CD4-positive, alpha-beta T cell treated with Interferon alpha-2 for 1 hour (primary cell): Measurements from ENCODE around the gene COL9A3.

Experiments
- DNase-seq, 2 donors: peaks; one replicate each; pipeline ENCODE4 v3.0.0-alpha.2; 2020 to 2022

Gene COL9A3

GRCh38 chr20:62797671-62798532, 18.9 kb upstream of the COL9A3 start:
- no peak for DNase-seq

GRCh38 chr20:62799036-62799435, 17.8 kb upstream of the COL9A3 start:
- DNase-seq = no peak

- no peak for DNase-seq
These were observed 17.4 kb upstream of the COL9A3 start for GRCh38 chr20:62799459-62799858.

GRCh38 chr20:62799873-62800272, 17.0 kb upstream of the COL9A3 start:
- DNase-seq = no peak

GRCh38 chr20:62800314-62801259, 16.3 kb upstream of the COL9A3 start:
- DNase-seq = no peak

GRCh38 chr20:62801284-62802010, 15.4 kb upstream of the COL9A3 start:
- DNase-seq = no peak

- DNase-seq = no peak
These were observed 14.7 kb upstream of the COL9A3 start for GRCh38 chr20:62802026-62802712.

- peak; percentile 36 to 38 for DNase-seq
These were observed 12.7 kb upstream of the COL9A3 start for GRCh38 chr20:62804021-62804626.

GRCh38 chr20:62804627-62805154, 12.2 kb upstream of the COL9A3 start, which contains the start of gene OGFR:
TSS of gene OGFR (plus strand) at chr20:62804835. CDS start at chr20:62804860, 25 bp downstream.
- peak; percentile 69 to 83 for DNase-seq

GRCh38 chr20:62805155-62805710, 11.6 kb upstream of the COL9A3 start:
- peak in 1 of 2 donors; percentile 34 for DNase-seq

- DNase-seq = peak in 1 of 2 donors; percentile 34
These were observed 11.0 kb upstream of the COL9A3 start for GRCh38 chr20:62805711-62806382.

GRCh38 chr20:62806383-62807050, 10.3 kb upstream of the COL9A3 start:
- DNase-seq = no peak

- no peak for DNase-seq
These were observed 9.2 kb upstream of the COL9A3 start for GRCh38 chr20:62807444-62808210.

- peak; percentile 72 to 80 for DNase-seq
These were observed 8.5 kb upstream of the COL9A3 start for GRCh38 chr20:62808211-62808865.

- DNase-seq = no peak
These were observed 7.1 kb upstream of the COL9A3 start for GRCh38 chr20:62809530-62810428.

GRCh38 chr20:62811320-62811719, 5.5 kb upstream of the COL9A3 start:
- no peak for DNase-seq

GRCh38 chr20:62811720-62812119, 5.1 kb upstream of the COL9A3 start:
- no peak for DNase-seq
